Lower leg skin (tissue), 3 donors: ENCODE data around the gene WEE2.

Experiments used
- POLR2A ChIP-seq, 2 donors: fragments of 450-650 bp; IDR thresholded peaks; one replicate each; pipeline ENCODE4 v1.6.1; 2016 to 2017; ENCODE audit warnings: antibody characterized with exemption in 2 of 2, mild to moderate bottlenecking in 1 of 2, moderate library complexity in 1 of 2
- TF ChIP-seq, protein P1 (sequence below), 3 donors: fragments of 450-650 bp; IDR thresholded peaks; one replicate each; pipeline ENCODE4 v1.5.1; 2016; ENCODE audit warnings: antibody characterized with exemption in 3 of 3, mild to moderate bottlenecking in 3 of 3, moderate library complexity in 2 of 3

DNA sequence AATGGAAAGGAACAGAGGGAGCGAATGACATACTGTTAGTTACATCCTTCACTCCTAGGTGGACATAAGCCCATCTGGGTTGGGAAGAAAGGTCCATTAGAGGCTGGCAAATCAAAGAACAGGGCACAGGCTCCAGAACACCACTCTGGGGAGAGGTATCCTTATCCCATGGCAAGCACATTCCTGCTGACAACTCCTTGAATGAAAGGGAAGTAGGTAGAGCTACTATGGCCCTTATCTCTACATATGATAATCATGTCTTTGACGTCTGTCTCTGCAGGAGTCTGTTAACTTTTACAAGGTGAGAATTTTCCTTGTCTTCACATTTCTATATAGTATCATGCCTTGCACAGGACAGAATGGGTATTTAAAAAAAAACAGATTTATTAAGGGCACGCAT, 16.6 kb upstream of the WEE2 start:
- TF ChIP-seq, protein P1, sequence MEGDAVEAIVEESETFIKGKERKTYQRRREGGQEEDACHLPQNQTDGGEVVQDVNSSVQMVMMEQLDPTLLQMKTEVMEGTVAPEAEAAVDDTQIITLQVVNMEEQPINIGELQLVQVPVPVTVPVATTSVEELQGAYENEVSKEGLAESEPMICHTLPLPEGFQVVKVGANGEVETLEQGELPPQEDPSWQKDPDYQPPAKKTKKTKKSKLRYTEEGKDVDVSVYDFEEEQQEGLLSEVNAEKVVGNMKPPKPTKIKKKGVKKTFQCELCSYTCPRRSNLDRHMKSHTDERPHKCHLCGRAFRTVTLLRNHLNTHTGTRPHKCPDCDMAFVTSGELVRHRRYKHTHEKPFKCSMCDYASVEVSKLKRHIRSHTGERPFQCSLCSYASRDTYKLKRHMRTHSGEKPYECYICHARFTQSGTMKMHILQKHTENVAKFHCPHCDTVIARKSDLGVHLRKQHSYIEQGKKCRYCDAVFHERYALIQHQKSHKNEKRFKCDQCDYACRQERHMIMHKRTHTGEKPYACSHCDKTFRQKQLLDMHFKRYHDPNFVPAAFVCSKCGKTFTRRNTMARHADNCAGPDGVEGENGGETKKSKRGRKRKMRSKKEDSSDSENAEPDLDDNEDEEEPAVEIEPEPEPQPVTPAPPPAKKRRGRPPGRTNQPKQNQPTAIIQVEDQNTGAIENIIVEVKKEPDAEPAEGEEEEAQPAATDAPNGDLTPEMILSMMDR (IDR thresholded peaks at IDR 0.05), result no peak
- TF ChIP-seq POLR2A (IDR thresholded peaks at IDR 0.05), result no peak
